SK-N-MC (cell line): ENCODE measurements around the gene PLPPR3.

ENCODE experiments used
- EZH2 ChIP-seq: fragments of 200-600 bp; sonication (generic); IDR thresholded peaks from one replicate; pipeline ENCODE4 v1.6.1; 2017; ENCODE audit warnings: antibody characterized with exemption
- POLR2AphosphoS5 ChIP-seq: IDR thresholded peaks from 2 replicates; pipeline ENCODE4 v1.6.1; 2012; ENCODE audit warnings: mild to moderate bottlenecking, low read depth, low read length, borderline replicate concordance

DNA sequence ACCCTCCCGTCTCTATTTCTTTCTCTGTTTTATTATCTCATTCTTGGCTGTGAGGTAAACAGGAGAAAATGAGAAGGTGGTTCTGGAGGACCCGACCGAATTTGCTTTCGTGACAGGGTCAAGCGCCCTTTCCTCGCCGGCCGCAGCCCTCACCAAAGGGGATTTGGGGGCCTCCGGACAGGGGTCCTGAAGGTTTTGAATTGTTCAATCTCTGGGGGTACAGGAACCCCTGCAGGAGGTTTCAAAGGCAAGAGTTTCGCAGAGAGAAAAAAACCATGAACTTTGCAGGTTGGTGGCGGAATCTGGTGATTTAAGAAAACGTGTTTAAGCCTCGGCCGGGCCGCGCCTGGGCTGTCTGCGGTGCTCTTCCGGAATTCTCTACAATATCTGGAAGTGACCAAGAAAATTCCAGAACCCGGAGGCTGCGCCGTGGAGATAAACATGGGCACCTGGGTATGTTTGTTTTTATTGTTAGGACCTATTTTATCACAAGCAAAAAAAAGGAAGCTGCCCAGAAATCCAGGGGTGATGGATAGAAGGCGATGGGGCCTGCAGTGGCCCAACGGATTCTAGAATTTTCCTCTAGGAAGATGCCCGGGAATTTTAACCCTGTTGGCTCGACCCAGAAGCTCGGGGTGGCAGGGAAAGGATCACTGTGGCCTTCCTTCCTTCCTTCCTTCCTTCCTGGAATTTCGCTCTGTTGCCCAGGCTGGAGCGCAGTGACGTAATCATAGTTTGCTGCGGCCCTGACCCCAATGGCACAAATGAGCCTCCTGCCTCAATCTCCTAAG lies 38.7 kb downstream of the PLPPR3 start:
- TF ChIP-seq EZH2 (no peak), POLR2AphosphoS5 (no peak)
